ENCODE data around the gene MTRF1L.

- TF ChIP-seq POLR2A (IDR thresholded peaks at IDR 0.05; ENCODE audit: extremely low read depth, insufficient read length) (no peak), CTCF (IDR thresholded peaks at IDR 0.05; ENCODE audit: low read depth, low read length) (no peak)
These were observed 20.3 kb downstream of the MTRF1L start for GRCh38 chr6:152981989-152982903.
